GM12875 (cell line): ENCODE measurements around the gene PTPN14.
A peak's percentile ranks its signal among the peaks of the same experiment; 100 is the strongest.
"Not testable (repeated sequence)": the region's sequence is repeated elsewhere in the genome, so short reads cannot be mapped to it uniquely, and the experiment has no call there.

ENCODE experiments used
- H3K4me3 ChIP-seq: one replicate; pipeline ENCODE4 v1.5.1; 2011; ENCODE audit warnings: low read depth, low read length, control low read depth
- CTCF ChIP-seq: IDR thresholded peaks from 2 replicates; pipeline ENCODE4 v1.5.1; 2011; ENCODE audit warnings: low read depth, mild to moderate bottlenecking, control low read depth, inconsistent platforms, low read length, moderate library complexity, borderline replicate concordance; ENCODE audit not compliant: insufficient read depth

Gene PTPN14

GRCh38 chr1:214584805-214585766 lies 33.7 kb upstream of the PTPN14 start:
- H3K4me3 ChIP-seq = no peak overlapping the region
- peak; percentile 41; the same call in 1 of the 2 replicates for TF ChIP-seq CTCF

GRCh38 chr1:214583824-214584554 lies 32.6 kb upstream of the PTPN14 start:
- TF ChIP-seq CTCF = no peak

GRCh38 chr1:214583113-214583512 lies 31.7 kb upstream of the PTPN14 start:
- TF ChIP-seq CTCF = no peak

More at GRCh38 chr1:214583824-214584554, 32.6 kb upstream of the PTPN14 start:
- H3K4me3 ChIP-seq = no peak overlapping the region

GRCh38 chr1:214582289-214582891 lies 31.0 kb upstream of the PTPN14 start:
- no peak for TF ChIP-seq CTCF
- H3K4me3 ChIP-seq = no peak overlapping the region

More at GRCh38 chr1:214583113-214583512, 31.7 kb upstream of the PTPN14 start:
- H3K4me3 ChIP-seq = no peak overlapping the region

- TF ChIP-seq CTCF = no peak
- H3K4me3 ChIP-seq = no peak overlapping the region
These were observed 30.4 kb upstream of the PTPN14 start for GRCh38 chr1:214581785-214582184.

- H3K4me3 ChIP-seq = no peak overlapping the region
- TF ChIP-seq CTCF = no peak
These were observed 27.8 kb upstream of the PTPN14 start for GRCh38 chr1:214579183-214579582.

GRCh38 chr1:214576120-214576519 lies 24.7 kb upstream of the PTPN14 start:
- not testable (repeated sequence) for H3K4me3 ChIP-seq
